GM18502 (cell line): ENCODE results near the gene COL6A3.
"Not testable (repeated sequence)": the region's sequence is repeated elsewhere in the genome, so short reads cannot be mapped to it uniquely, and the experiment has no call there.

ENCODE experiments used
- ATAC-seq: cut with Tn5 transposase; IDR thresholded peaks from one replicate; pipeline ENCODE4 v1.9.1; 2021; ENCODE audit warnings: mild to moderate bottlenecking; ENCODE audit not compliant: unreplicated experiment, poor library complexity

COL6A3 gene

DNA sequence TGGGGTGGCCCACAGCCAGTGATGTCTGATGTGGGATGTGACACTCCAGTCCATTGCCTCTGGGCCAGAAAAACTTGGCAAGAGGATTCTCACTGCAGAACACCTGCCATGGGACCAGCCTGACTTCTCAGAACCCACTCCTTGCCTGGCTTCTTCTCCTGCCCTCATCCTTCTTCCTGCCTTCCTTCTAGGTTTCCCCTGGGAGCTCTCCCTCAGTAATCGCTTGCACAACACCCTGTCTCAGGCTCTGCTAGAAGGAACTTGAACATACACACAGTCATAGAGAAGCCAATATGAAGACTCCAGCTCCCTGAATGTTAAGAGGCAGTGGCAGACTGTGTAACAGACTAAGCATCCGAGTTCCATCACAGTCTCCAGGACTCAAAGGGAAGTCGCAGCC lies 4.3 kb upstream of the COL6A3 start:
- ATAC-seq = no peak

DNA sequence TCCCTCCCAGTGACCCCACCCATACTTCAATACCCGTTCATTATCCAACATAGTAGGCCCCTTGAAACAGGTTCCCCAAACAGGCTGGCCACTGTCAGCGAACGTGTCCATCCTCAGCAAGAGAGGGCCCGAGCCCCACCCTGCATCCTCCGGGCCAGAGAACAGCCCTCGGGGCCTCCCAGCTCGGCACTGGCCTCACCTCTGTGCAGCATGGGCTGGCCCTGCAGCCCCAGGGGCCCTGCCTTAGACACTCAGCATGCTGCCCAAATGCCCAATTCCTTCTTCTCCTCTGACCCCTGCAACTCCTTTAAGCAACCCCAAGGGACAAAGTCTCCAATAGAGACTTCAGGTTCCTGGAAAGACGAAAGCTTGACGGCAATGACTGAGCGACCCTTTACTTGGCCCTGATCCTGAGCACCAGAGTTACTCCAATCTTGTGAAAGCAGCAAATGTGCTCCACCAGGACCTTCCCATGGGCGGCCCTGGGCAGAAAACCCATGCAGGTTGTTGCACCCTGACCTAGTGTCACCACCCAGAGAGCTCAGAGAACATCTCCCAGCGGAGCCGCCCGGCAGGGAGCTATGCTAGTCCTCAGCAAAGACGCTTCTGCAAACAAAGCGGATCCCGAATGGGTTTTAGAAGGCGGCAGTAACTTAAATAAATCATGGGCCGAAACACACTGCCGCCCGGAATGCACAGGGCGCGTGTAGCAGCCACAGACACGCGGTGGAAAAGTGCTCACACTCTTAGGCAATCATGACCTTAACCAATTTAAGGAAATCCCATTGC lies 782 bp downstream of the COL6A3 start:
- ATAC-seq = no peak

DNA sequence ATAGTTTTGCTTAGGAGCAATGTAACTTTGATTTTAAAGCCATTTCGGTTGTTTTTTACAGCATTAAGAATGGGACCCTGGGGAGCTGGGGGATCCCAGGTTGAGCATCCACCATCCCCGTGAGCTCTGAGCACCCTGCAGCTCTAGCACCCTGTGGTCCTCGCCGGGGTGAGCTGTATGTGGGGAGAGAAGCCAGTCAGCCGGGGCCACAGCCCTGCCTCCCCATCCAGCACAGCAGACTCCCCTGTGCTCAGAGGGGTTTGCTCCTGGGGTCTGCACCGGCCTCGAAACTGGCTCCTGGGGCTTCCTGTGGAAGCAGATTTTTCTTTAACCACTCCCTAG lies 1.3 kb downstream of the COL6A3 start:
- no peak for ATAC-seq

DNA sequence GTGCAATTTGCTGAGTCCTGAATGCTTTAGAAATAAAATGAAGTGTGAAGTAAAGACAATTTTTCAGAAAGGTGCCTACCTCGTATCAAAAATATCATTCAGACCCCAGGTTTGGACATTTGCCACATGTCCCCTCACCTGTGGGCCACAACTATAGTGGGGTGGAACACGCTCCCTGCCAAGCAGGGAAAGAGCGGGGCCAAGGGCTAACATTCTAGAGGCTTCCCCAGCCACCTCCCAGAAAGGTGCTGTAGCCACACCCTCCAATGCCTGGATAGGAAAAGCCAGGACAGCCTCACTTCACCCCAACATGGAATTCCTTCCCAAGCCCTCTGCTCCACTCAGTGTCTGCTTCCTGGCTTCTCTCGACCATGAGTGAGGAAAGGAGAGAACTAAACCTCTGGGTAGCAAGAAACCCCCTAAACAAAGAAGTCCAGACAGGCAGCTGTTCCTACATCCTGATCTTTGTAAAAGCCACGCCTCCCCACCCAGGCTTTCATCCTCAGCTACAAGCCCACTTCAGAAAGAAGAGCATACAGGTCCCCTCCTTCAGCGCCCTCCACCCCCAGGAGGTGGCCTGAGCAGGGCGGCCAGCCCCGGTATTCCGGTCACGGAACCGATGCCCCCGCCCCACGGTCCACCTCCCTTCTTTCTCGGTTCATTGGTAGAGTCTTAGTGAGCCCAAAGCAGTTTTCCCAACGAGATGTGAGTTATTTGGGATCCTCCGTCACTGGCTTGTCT lies 2.1 kb downstream of the COL6A3 start:
- ATAC-seq = no peak

DNA sequence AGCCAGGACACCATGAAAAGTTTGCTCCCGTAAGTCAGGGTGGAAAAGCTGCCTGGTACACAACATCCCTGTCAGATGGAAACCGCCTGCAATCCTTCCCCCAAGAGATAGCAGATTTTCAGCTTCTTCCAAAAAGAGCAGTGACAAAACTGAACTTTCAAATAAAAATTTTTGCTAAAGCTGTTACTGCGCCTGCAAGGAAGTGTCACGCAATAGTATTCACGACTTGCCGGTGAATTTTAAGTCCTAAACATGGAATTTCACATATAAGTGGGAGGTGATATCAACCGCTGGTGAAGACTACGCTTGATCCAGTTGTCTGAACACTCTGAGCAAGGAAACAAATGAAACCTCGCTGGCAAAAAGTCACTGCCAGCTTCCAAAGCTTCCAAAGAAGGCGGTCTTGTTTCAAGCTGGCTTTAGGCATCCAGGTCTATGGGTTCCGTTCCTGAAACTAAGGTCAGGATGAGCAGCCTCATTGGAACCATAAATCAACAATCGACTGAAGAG lies 2.8 kb downstream of the COL6A3 start:
- ATAC-seq = no peak

DNA sequence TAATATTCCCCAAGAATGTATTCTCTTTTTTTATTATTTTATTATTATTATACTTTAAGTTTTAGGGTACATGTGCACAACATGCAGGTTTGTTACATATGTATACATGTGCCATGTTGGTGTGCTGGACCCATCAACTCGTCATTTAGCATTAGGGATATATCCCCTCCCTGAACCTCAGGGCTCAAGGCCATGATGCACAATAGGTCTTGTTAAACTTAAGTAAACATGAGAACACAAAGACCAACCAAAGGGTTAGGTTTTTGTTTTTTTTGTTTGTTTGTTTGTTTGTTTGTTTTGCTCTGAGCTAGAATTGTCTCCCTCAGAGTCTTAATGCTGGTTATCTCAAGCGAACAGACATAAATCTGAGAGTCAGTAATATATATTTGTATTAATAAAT lies 4.7 kb downstream of the COL6A3 start:
- not testable (repeated sequence) for ATAC-seq

DNA sequence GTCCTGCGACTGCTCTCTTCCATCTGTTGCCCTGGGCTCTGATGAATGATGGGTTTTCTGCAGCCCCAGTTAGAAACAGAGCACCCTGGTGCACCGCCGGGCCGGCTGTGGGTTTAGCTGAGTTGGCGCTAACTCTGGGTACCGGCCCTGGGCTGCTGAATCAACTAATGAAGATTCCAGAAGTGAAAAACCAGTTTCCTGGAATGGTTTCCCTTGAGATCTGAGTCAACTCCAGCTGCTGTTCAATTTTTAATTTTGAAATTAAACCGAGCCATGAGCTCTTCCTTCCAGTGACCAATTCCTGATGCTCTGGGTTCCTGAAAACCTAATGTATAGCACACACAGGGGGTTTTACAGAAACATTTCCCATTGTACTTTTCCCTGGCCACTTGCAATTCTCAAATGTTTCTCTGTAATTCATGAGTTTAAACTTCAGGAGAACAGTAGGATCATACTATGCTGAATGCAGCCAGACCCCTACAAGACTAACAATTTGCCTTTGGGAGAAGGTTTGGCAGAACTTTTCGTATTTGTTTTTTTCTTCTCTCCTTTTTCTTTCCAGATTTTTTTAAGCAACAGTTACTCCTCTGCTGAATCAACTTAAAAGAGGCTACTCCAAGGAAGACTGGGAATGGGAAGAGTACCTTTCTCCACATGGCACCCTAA lies 5.5 kb downstream of the COL6A3 start:
- no peak for ATAC-seq

DNA sequence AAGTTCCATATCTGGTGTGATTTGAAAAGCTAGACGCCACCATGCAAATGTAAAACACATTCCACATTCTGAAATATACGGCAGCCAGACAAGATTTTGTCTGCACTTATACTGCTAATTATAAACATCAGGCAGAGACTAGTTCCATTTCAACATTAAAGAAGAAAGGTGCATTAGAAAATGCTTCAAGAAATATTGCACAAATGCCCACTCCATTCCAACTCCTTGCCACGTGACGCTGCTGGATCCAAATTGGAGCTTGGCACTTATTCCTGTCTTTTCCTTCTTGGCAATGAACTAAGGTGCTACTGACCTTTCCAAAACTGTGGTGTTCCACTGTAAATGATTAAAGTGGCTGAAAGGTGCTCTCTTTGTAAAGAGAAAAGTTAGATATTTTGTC lies 6.3 kb downstream of the COL6A3 start:
- no peak for ATAC-seq

DNA sequence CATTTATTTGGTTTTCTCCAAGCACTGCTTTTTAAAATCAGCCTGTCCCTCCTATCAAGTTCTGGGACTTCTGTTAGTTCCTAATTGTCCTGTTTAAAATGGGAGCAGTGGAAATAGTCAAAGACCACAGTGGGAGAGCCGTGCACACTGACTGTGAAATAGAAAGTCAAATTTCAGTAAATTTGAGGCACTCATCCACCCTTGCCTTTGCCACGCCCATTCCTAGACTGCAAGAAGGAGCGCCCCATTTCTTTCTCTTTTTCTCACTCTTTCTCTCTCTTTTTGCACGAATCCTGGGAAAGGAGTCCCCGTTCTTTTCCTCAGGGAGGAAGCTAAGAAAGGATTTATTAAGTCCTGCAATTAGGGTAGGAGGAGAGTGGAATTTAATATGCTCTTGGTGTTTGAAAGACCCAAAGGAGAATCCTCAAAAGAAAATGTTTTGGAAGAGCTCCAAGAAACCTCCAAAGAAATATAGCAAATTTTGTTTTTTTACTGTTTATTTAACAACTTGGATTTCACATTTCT lies 7.5 kb downstream of the COL6A3 start:
- ATAC-seq = no peak

DNA sequence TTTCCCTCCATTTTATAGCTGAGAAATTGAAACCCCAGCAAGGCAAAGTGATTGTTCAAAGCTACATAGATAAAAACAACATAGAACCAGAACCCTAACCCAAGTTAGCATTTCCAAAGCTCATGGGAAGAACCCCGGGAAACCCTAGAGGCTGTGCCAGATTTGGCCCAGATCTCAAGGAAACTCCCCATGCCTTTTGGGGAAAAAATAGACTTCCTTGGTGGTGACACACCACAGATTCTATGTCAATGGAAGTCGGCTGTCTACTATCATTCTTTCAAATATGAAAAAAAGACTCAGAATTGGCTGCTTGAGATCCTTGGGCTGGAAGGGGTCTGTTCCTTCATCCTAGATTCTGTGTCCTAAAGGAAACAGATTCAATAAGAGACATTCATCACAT lies 8.4 kb downstream of the COL6A3 start:
- ATAC-seq = no peak

DNA sequence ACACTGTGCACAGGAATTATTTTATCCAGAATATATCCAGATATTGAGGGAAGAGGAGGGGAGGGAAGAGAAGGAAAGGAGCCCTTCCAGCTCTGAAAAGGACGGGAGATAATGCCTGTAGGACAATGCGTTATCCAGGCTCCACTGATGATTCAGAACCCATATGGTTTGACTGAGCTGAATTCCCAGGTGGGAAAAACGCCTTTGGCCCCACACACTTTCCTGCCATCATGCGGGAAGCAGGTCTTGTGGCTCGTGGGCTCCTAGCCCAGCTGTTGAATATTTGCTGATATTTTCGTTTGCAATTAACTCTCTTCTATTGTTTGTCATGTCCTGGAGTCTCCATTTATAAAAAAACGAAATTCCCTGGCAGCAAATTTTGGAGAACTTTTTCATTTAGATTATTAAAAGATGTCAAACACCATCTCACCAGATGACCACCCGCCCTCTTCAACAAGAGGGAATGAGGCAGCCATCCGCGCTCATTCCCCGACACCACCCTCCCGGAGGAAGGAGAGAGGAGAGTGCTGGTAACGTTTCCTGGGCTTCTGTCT lies 8.9 kb downstream of the COL6A3 start:
- ATAC-seq = no peak

DNA sequence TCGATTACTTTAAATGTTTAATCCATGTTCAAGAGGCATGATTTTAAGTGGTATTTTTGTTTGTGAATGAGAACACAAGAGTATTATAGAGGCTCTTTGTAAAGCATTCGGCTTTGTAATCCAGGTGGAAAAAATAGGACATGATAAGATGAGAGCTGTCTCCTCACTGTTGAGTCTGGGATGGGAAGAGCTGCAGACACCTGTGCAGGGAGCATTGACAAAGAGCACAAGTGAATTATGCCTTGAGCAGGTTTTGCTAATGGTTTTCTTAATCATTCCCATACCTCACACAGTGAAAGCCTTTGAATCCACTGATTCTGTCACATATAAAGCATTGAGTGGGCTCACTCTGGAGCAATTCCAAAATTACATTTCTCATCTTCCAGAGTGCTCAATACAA lies 9.6 kb downstream of the COL6A3 start:
- no peak for ATAC-seq

DNA sequence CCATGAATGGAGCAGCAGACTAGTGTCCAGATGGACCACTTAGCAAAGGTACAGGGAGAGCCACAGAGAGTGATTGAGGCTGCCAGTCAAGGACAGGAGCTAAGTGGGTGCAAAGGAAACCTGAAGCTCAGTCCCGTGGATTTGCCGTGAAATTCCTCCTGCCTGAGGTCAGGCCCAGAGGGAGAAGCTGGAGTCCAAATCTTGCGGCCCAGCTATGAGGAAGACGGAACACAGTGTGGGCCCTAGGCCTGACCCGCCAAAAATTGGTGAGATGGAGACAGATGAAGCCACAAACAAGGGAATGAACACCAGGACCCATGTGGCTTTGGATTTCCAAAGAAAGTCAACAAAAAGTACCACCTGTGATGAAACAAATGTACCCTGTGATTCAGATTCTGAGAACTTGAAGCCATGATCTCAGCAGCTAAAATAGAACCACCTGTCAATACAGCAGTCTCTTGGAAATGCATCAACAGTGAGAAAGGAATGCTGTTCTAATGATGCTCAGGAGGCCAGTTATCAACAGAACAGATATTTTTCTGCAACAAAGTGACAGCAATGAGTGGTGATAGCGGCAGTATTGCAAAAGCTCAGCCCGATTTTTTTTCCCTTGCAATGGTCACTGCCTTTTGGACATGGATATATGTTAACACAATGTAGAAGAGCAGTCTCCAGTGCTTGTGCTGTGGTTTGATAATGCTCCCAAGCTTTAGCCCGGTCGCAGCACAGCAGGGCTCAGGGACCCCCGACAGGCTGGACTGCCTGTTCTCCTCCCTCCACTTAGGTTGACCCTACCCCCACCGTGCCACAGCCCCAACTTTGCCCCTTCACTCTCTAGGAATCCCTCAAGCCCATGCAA lies 10.7 kb downstream of the COL6A3 start:
- ATAC-seq = no peak

DNA sequence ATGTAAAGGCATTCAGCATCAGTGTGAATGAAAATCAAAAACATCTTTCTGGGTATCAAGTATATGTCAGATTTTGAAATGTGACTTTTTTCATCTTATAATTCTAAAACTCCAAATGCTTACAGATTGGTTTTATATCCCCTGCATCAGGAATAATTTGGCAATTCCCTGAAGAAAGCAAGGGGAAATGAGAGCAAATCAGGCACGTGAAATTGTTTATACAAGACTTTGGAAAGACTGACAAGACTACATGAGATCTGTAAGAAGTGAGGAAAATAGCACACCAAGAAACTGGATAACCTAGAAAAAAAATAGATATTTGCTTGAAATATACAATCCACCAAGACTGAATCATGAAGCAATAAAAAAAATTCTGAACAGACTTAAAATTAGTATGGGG lies 13.8 kb downstream of the COL6A3 start:
- ATAC-seq = no peak

DNA sequence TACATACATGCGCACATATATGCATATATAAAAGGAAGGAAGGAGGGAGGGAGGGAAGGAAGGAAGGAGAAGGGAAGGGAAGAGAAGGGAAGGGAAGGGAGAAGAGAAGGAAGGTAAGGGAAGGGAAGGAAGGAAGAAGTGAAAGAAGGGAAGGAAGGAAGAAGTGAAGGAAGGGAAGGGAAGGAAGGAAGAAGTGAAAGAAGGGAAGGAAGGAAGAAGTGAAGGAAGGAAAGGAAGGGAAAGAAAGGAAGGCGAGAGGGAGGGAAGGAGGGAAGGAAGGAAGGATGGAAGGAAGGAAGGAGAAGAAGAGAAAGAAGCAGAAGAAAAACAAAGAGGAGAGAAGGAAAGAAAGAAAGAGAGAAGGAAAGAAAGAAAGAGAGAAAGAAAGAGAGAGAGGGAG lies 16.9 kb downstream of the COL6A3 start:
- ATAC-seq = no peak

DNA sequence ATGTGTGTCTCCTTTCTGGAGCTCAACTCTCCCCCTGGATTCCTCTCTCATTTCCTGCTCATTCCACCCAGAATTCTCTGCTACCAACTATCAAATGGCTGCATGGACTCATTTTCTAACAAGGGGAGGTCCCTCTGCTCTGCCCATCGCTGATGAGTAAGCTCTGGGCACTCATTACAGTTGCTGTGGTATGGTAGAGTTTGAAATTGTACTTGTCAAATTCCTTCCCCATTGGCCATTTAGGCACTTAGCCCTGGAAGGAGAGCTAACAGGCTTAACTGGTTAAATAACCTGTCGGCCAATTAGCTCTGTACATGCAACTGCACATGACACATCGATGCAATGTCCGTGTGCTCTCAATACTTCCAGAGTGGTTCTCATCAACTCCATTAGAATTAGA lies 20.4 kb downstream of the COL6A3 start:
- no peak for ATAC-seq

DNA sequence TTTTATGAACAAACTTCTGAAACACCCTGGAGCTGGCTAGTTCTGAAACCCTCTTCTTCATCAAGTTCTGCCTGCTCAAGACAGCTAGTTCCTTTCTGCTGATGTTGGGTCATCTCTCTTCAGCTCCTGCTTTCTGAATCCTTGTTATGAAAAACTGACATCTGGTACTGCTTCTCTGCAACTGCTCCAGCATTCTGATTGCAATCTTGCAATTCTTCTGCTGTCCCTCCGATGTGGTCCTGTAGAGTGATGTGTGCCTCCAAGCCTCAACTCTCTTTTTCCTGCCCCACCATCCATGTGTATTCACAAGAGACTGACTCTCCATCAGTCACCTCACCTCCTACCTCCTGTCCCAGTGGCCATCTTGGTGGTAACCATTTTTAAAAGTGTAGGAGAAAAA lies 21.8 kb downstream of the COL6A3 start:
- no peak for ATAC-seq

DNA sequence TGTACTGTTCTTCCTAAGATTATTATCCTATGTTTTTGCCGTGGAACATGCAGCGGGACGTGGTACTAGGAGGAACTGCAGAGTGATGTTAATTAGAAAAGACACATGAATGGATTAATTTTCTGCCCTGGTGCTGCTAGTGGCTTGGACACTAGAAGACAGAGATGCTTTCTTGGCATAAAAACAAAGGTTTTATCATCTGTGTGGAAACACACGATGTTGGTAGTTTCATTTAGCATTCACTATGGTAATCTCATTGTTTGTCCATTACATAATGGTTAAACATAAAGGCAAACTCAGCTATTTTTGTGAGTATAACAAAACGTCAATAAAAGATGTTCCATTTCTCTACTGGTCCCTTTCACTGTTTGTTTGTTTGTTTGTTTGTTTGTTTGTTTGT lies 22.8 kb downstream of the COL6A3 start:
- ATAC-seq = no peak

DNA sequence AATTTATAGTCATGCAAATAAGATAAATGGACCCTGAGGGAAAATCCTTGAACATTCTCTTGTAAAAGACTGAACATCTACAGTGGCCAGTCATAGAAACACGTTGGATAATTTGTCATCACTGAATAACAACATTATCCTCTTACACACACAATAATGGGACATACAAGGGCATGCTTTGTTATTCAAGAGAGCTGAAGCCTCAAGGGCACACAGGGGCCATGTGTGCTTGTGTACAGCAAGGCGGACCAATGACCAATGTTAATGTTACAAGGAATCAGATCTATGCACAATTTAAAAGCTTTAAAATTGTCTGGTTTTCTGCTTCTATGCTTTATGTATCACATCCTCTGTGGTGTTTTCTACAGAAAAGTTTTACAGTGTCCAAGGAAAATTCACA lies 23.7 kb downstream of the COL6A3 start:
- no peak for ATAC-seq

DNA sequence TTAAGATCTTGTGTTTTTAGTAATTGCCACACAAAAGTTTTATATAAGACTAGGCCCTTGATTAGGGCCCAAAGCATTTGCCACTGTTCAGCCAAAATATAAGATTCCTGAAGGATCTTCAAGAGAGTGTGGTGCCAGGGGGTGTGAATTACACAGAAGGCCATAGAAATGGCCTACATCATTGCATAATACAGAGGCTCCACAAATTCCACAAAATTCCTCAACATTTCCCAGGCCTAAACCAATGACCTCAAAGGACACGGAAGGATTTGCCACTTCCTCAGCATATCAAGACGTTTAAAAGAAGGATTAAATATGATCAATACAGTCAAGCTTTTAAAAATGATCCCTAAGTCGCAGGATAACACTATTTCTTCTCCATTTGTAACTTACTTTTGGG lies 24.1 kb downstream of the COL6A3 start:
- no peak for ATAC-seq
